ENCODE data around the gene MAD1L1.

The MAD1L1 gene

DNA sequence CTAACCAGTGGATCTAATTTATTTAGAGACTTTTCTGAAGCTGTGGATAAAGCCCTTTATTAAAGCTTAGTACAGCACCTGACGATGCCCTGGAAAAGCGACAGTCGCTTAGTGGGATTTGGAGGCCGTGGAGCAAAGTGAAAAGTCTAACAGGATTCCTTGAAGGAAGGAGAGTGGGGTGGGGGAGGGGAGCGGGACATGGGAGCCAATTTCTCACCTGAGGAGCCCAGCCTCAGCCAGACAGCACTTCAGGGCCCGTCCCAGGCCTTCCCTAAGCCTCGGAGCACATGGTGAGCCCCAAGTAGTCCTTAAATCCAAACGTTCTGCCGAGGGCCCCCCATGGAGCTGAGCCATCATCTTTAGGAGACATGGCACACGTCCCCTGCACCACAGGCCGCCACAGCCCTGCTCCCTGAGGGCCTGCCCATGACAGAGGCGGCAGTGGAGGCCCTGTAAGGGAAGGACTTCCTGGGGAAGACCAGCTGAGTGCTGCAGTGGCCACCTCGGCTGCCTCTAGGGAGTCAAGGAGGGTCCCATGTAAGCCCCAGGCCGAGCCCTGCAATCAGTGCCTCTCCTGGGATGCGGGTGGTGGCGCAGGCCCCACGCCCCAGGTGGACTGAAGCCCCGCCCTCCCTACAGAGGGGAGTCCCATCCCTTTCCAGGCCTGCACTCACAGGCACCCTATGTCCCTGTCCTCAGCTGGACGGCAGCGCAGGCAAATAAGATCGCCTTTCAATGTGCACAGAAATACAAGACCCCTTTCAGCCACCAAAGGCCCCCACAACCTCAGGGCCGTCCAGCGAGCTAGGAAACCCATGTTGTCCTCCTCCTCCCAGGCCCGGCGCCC is 187.0 kb downstream of the MAD1L1 start:
- Histone ChIP-seq H3K36me3 (ENCODE audit: insufficient read depth, low read length) (no peaks in the 10 kb centered on the region; the same call in 1 of the 2 replicates), H3K9me3 (ENCODE audit: control insufficient read depth, insufficient read depth, low read length) (peaks cover 5% of the 10 kb centered on the region; the same call in 1 of the 2 replicates), H3K9ac (ENCODE audit: low read depth, low read length) (no peak overlapping the region), H3K4me1 (ENCODE audit: insufficient read depth, low read length) (peaks cover 8% of the 10 kb centered on the region; the same call in 1 of the 2 replicates)

- Histone ChIP-seq H3K9me3 (ENCODE audit: control insufficient read depth, insufficient read depth, low read length) (peaks cover 5% of the 10 kb centered on the region; the same call in 1 of the 2 replicates), H3K9ac (ENCODE audit: low read depth, low read length) (no peak overlapping the region), H3K4me1 (ENCODE audit: insufficient read depth, low read length) (peaks cover 8% of the 10 kb centered on the region; the same call in 1 of the 2 replicates), H3K36me3 (ENCODE audit: insufficient read depth, low read length) (no peaks in the 10 kb centered on the region; the same call in 1 of the 2 replicates)
These were observed 187.8 kb downstream of the MAD1L1 start for GRCh38 chr7:2044883-2045471.

GRCh38 chr7:2044311-2044882 is 188.3 kb downstream of the MAD1L1 start:
- peaks cover 8% of the 10 kb centered on the region; the same call in 1 of the 2 replicates for H3K4me1 ChIP-seq (ENCODE audit: insufficient read depth, low read length)
- no peak overlapping the region for H3K9ac ChIP-seq (ENCODE audit: low read depth, low read length)
- H3K9me3 ChIP-seq (ENCODE audit: control insufficient read depth, insufficient read depth, low read length): peaks cover 5% of the 10 kb centered on the region; the same call in 1 of the 2 replicates
- no peaks in the 10 kb centered on the region; the same call in 1 of the 2 replicates for H3K36me3 ChIP-seq (ENCODE audit: insufficient read depth, low read length)

GRCh38 chr7:2043316-2044039 is 189.3 kb downstream of the MAD1L1 start:
- Histone ChIP-seq H3K9me3 (ENCODE audit: control insufficient read depth, insufficient read depth, low read length) (peaks cover 5% of the 10 kb centered on the region; the same call in 1 of the 2 replicates), H3K36me3 (ENCODE audit: insufficient read depth, low read length) (no peaks in the 10 kb centered on the region; the same call in 1 of the 2 replicates), H3K4me1 (ENCODE audit: insufficient read depth, low read length) (peaks cover 8% of the 10 kb centered on the region; the same call in 1 of the 2 replicates), H3K9ac (ENCODE audit: low read depth, low read length) (no peak overlapping the region)

- Histone ChIP-seq H3K9ac (ENCODE audit: low read depth, low read length) (no peak overlapping the region), H3K9me3 (ENCODE audit: control insufficient read depth, insufficient read depth, low read length) (peaks cover 5% of the 10 kb centered on the region; the same call in 1 of the 2 replicates), H3K36me3 (ENCODE audit: insufficient read depth, low read length) (no peaks in the 10 kb centered on the region; the same call in 1 of the 2 replicates), H3K4me1 (ENCODE audit: insufficient read depth, low read length) (peaks cover 8% of the 10 kb centered on the region; the same call in 1 of the 2 replicates)
These were observed 190.1 kb downstream of the MAD1L1 start for GRCh38 chr7:2042650-2043049.

GRCh38 chr7:2041496-2042367 is 191.0 kb downstream of the MAD1L1 start:
- Histone ChIP-seq H3K4me1 (ENCODE audit: insufficient read depth, low read length) (peaks cover 8% of the 10 kb centered on the region; the same call in 1 of the 2 replicates), H3K36me3 (ENCODE audit: insufficient read depth, low read length) (no peaks in the 10 kb centered on the region; the same call in 1 of the 2 replicates), H3K9ac (ENCODE audit: low read depth, low read length) (no peak overlapping the region), H3K9me3 (ENCODE audit: control insufficient read depth, insufficient read depth, low read length) (peaks cover 5% of the 10 kb centered on the region; the same call in 1 of the 2 replicates)

- H3K4me1 ChIP-seq (ENCODE audit: insufficient read depth, low read length): peaks cover 8% of the 10 kb centered on the region; the same call in 1 of the 2 replicates
- H3K9ac ChIP-seq (ENCODE audit: low read depth, low read length): no peak overlapping the region
These were observed 191.9 kb downstream of the MAD1L1 start for GRCh38 chr7:2040893-2041270.

DNA sequence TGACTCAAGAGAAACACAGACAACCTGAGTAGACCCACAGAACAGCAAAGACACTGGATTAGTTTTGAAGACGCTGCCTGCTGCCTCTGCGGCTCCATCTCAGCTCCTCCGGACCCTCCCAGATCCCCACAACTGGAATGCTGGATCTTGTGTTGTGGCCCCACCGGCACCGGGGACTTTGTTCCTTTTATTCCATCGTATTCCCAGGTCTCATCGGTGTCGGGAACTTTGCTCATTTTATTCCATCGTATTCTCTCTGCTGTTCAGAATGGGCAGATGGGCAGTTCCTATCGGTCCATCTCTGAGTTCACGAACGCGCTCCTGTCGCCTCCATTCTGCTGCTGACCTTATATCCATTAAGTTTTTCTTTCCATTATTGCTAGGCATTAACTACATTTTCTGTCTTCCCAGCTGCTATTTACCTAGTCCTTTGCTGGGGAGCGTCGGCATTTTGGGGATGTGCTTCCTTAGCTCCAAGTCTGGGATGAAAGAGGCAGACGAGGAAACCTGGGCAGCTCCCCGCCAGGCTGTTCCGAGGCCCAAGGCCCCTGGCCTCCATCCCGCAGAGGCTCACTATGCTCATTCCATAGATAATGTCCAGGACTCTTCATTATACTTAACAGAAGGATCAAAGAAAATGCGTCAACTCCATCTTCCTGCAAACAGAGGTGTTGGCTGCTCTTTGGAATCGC is 192.4 kb downstream of the MAD1L1 start:
- Histone ChIP-seq H3K9ac (ENCODE audit: low read depth, low read length) (no peak overlapping the region), H3K9me3 (ENCODE audit: control insufficient read depth, insufficient read depth, low read length) (peaks cover 5% of the 10 kb centered on the region; the same call in 1 of the 2 replicates), H3K36me3 (ENCODE audit: insufficient read depth, low read length) (no peaks in the 10 kb centered on the region; the same call in 1 of the 2 replicates), H3K4me1 (ENCODE audit: insufficient read depth, low read length) (peaks cover 8% of the 10 kb centered on the region; the same call in 1 of the 2 replicates)

More at GRCh38 chr7:2040893-2041270, 191.9 kb downstream of the MAD1L1 start:
- Histone ChIP-seq H3K36me3 (ENCODE audit: insufficient read depth, low read length) (no peaks in the 10 kb centered on the region; the same call in 1 of the 2 replicates), H3K9me3 (ENCODE audit: control insufficient read depth, insufficient read depth, low read length) (peaks cover 5% of the 10 kb centered on the region; the same call in 1 of the 2 replicates)

DNA sequence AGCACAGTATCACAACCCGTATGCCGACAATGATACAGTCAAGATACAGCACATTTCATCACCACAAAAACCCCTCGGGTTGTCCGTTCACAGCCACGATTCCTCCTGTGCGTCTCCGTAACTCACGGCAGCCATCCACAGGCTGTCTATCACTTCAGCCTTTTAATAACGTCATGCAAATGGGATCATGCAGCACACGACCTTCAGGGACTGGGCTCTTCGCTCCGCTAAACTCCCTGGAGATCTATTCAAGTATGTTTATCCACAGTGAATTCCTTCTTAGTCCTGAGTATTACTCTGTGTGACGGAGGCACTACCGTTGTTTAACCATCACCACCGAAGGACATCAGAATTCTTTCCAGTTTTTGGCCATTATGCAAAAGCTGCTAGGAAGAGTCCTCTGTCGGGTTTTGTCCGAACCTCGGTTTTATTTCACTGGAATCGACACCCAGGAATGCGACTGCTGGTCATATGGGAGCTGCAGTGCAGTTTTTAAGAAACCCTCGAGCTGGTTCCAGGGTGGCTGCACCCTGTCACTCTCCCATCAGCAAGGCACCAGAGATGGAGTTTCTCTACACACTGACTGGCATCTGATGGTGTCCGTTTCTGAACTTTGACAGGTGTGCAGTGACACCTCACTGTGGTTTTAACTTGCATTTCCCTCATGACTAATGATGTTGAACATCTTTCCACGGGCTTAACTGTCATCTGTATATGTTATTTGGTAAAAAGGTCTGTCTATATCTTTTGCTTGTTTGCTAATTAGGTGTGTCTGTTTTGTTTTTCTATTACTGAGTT is 193.6 kb downstream of the MAD1L1 start:
- Histone ChIP-seq H3K4me1 (ENCODE audit: insufficient read depth, low read length) (peaks cover 8% of the 10 kb centered on the region; the same call in 1 of the 2 replicates), H3K9ac (ENCODE audit: low read depth, low read length) (no peak overlapping the region), H3K36me3 (ENCODE audit: insufficient read depth, low read length) (no peaks in the 10 kb centered on the region; the same call in 1 of the 2 replicates), H3K9me3 (ENCODE audit: control insufficient read depth, insufficient read depth, low read length) (peaks cover 5% of the 10 kb centered on the region; the same call in 1 of the 2 replicates)

DNA sequence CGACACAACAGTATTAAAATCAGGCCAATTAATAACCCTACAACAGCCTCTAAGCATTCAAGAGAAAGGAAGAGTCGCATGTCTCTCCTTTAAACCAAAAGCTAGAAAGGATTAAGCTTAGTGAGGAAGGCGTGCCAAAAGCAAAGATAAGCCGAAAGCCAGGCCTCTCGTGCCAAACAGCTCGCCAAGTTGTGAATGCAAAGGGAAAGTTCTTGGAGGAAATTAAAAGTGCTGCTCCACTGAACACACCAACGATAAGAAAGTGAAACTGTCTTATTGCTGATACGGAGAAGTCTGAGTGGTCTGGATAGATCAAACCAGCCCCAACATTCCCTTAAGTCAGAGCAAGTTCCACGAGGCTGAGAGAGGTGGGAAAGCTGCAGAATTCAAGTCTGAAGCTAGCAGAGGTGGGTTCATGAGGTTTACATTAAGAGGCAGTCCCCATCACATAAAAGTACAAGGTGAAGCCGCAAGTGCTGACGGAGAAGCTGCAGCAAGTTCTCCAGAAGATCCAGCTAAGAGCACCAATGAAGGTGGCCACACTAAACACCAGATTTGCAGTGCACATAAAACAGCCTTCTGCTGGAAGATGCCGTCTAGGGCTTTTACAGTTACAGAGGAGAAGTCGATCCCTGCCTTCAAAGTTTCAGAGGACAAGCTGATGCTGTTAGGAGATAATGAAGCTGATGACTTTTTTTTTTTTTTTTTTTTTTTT is 194.8 kb downstream of the MAD1L1 start:
- Histone ChIP-seq H3K9ac (ENCODE audit: low read depth, low read length) (no peak overlapping the region), H3K4me1 (ENCODE audit: insufficient read depth, low read length) (peaks cover 10% of the 10 kb centered on the region; the same call in 1 of the 2 replicates), H3K9me3 (ENCODE audit: control insufficient read depth, insufficient read depth, low read length) (peaks cover 3% of the 10 kb centered on the region; the same call in 1 of the 2 replicates), H3K36me3 (ENCODE audit: insufficient read depth, low read length) (no peaks in the 10 kb centered on the region; the same call in 1 of the 2 replicates)

- no peak overlapping the region for H3K9ac ChIP-seq (ENCODE audit: low read depth, low read length)
- no peaks in the 10 kb centered on the region; the same call in 1 of the 2 replicates for H3K36me3 ChIP-seq (ENCODE audit: insufficient read depth, low read length)
These were observed 195.4 kb downstream of the MAD1L1 start for GRCh38 chr7:2037301-2037807.

More at GRCh38 chr7:2037301-2037807, 195.4 kb downstream of the MAD1L1 start:
- Histone ChIP-seq H3K9me3 (ENCODE audit: control insufficient read depth, insufficient read depth, low read length) (no peaks in the 10 kb centered on the region), H3K4me1 (ENCODE audit: insufficient read depth, low read length) (peaks cover 16% of the 10 kb centered on the region; the same call in 1 of the 2 replicates)

Data from ES-I3 (cell line).